CD4-positive, CD25-positive, alpha-beta regulatory T cell (primary cell): ENCODE results near the gene RNH1. TPM values are rescaled to one million over a fixed set of nuclear protein-coding genes. Genes with fewer than 3 reads are reported as not detected.

ENCODE experiments used
- ATAC-seq, 2 donors: fragments of 150-1000 bp; cut with Tn5 transposase; one replicate each; pipeline ENCODE4 v1.10.0; 2021; ENCODE audit warnings: low read depth in 2 of 2, moderate number of reproducible peaks in 2 of 2, moderate library complexity in 1 of 2
- DNase-seq, 3 donors: peaks; one replicate each; pipeline versions ENCODE4 v3.0.0 to v3.0.0-alpha.2; 2012 to 2022; ENCODE audit warnings: mixed read lengths in 1 of 3
- H3K27ac ChIP-seq: one replicate; pipeline ENCODE4 v1.7.0; 2013; ENCODE audit warnings: mild to moderate bottlenecking, low read length; ENCODE audit not compliant: insufficient read depth, poor library complexity, severe bottlenecking
- H3K27me3 ChIP-seq: one replicate; pipeline ENCODE4 v1.7.0; 2013; ENCODE audit warnings: low read length; ENCODE audit not compliant: control insufficient read depth, insufficient read depth
- H3K36me3 ChIP-seq: one replicate; pipeline ENCODE4 v1.7.0; 2013; ENCODE audit warnings: mild to moderate bottlenecking, low read length, moderate library complexity; ENCODE audit not compliant: control insufficient read depth, insufficient read depth
- H3K4me1 ChIP-seq: 2 replicates; pipeline ENCODE4 v1.7.0; 2013; ENCODE audit warnings: mild to moderate bottlenecking, low read length; ENCODE audit not compliant: insufficient read depth, control insufficient read depth, poor library complexity, severe bottlenecking
- H3K4me3 ChIP-seq: one replicate; pipeline ENCODE4 v1.7.0; 2013; ENCODE audit warnings: low read depth, mild to moderate bottlenecking, low read length, moderate library complexity
- H3K9me3 ChIP-seq, 2 experiments: 1 replicate in 1 of 2; 2 replicates in 1 of 2; pipeline ENCODE4 v1.7.0; 2013; ENCODE audit warnings: low read length in 2 of 2, mild to moderate bottlenecking in 1 of 2, moderate library complexity in 1 of 2; ENCODE audit not compliant: control insufficient read depth in 2 of 2
- H3K27ac Mint-ChIP-seq, 3 donors: one replicate each; pipeline ENCODE4 v1.8.0; 2020 to 2022; ENCODE audit warnings: mild to moderate bottlenecking in 3 of 3, mixed read lengths in 3 of 3, moderate library complexity in 2 of 3
- H3K27me3 Mint-ChIP-seq: one replicate; pipeline ENCODE4 v1.8.0; 2022; ENCODE audit warnings: mild to moderate bottlenecking, mixed read lengths
- H3K36me3 Mint-ChIP-seq: one replicate; pipeline ENCODE4 v1.8.0; 2020; ENCODE audit warnings: mixed read lengths
- H3K4me1 Mint-ChIP-seq, 4 donors: one replicate each; pipeline ENCODE4 v1.8.0; 2020 to 2022; ENCODE audit warnings: mixed read lengths in 4 of 4, mild to moderate bottlenecking in 1 of 4
- H3K4me3 Mint-ChIP-seq, 4 donors: one replicate each; pipeline ENCODE4 v1.8.0; 2020 to 2022; ENCODE audit warnings: mild to moderate bottlenecking in 4 of 4, mixed read lengths in 4 of 4, moderate library complexity in 3 of 4
- H3K9me3 Mint-ChIP-seq, 7 donors: one replicate each; pipeline ENCODE4 v1.8.0; 2020 to 2022; ENCODE audit warnings: mixed read lengths in 7 of 7, mild to moderate bottlenecking in 3 of 7, moderate library complexity in 2 of 7
- polyA plus RNA-seq, 4 donors: library from polyadenylated mRNA; unstranded; fragments of 300-500 nt; fragmentation: Illumina TruSeq; gene quantifications; one replicate each; pipeline ENCODE4 v1.2.3, GENCODE V29; 2021
- total RNA-seq: library from RNA; stranded (reverse); gene quantifications from one replicate; pipeline ENCODE4 v1.2.3, GENCODE V29; 2022

Gene RNH1
- total and polyA plus RNA-seq, 5 donors from 2014 or later: 112 to 155 (median 133) TPM

DNA sequence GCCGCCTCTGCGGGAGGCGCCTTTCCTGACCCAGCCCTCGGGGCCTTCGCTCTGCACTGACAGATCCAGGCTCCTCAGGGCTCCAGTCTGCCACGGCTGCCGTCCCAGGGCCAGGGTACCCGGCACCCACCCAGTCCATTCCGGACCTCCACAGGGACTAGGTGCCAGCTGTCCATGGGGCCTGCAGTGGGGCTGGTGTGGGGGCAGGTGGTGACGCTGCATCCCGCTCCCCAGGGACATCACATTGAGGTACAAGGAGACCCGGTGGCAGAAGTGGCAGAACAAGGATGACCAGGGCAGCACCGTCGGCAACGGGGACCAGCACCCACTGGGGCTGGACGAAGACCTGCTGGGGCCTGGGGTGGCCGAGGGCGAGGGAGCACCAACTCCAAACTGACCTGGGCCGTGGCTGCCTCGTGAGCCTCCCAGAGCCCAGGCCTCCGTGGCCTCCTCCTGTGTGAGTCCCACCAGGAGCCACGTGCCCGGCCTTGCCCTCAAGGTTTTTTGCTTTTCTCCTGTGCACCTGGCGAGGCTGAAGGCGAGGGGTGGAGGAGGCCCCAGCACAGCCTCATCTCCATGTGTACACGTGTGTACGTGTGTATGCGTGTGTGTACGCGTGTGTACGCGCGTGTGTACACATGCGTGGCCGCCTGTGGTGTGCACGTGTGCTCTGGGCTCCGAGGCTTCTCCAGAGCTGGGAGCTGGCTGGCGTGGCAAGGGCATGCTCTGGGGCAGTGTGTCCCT is 16.7 kb downstream of the RNH1 start:
- Mint-ChIP-seq H3K9me3 (peaks cover 0 to 2% (median 0%) of the 10 kb centered on the region in 7 donors), H3K36me3 (no peaks in the 10 kb centered on the region), H3K4me1 (no peaks in the 10 kb centered on the region), H3K4me3 (no peak overlapping the region), H3K27me3 (no peaks in the 10 kb centered on the region), H3K27ac (no peak overlapping the region)
- no peaks in the 10 kb centered on the region for H3K27me3 ChIP-seq
- ATAC-seq: no peak
- no peak overlapping the region for H3K4me3 ChIP-seq
- no peaks in the 10 kb centered on the region for H3K4me1 ChIP-seq
- H3K36me3 ChIP-seq: peaks cover 8% of the 10 kb centered on the region
- no peaks in the 10 kb centered on the region for H3K9me3 ChIP-seq
- no peak for DNase-seq
- no peak overlapping the region for H3K27ac ChIP-seq

DNA sequence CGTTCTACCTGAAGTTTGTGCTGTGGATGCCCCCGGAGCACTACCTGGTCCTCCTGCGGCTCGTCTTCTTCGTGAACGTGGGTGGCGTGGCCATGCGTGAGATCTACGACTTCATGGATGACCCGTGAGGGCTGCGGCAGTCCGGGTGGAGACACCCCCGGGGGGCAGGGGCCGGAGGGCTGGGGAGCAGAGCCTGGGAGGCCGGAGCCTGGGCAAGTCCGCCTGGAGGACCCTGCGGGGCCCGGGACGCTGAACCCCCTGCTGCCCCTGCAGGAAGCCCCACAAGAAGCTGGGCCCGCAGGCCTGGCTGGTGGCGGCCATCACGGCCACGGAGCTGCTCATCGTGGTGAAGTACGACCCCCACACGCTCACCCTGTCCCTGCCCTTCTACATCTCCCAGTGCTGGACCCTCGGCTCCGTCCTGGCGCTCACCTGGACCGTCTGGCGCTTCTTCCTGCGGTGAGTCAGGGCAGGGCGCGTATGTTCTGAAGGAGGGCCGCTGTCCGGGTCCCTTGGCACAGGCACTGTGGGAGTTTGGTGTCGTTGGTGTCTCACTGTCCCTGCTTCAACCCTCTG is 17.3 kb downstream of the RNH1 start:
- Mint-ChIP-seq H3K27me3 (no peaks in the 10 kb centered on the region), H3K9me3 (peaks cover 0 to 2% (median 0%) of the 10 kb centered on the region in 7 donors), H3K4me3 (no peak overlapping the region), H3K27ac (no peak overlapping the region), H3K36me3 (no peaks in the 10 kb centered on the region), H3K4me1 (no peaks in the 10 kb centered on the region)
- ATAC-seq: no peak
- no peaks in the 10 kb centered on the region for H3K4me1 ChIP-seq
- peaks cover 3% of the 10 kb centered on the region for H3K36me3 ChIP-seq
- H3K27me3 ChIP-seq: no peaks in the 10 kb centered on the region
- DNase-seq: no peak
- no peaks in the 10 kb centered on the region for H3K9me3 ChIP-seq
- no peak overlapping the region for H3K27ac ChIP-seq
- H3K4me3 ChIP-seq: no peak overlapping the region

DNA sequence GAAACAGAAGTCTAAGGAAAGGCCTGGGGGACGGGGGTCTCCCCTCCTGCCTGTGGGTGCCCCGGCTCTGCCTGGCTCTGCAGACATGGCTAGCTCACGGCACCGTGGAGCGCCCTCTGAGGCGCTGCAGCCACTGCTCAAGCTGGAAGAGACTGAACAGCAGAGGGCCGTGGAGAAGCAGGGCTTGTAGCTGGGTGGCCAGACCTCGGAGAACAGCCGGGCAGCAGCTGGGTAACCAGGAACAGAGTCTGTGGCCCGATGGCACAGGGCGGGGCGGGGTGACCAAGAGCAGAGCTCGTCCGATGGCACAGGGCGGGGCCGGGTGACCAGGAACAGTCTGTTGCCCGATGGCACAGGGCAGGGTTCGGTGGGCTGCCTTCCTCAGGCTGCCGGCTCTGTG is 18.1 kb downstream of the RNH1 start:
- DNase-seq: no peak
- peaks cover 3% of the 10 kb centered on the region for H3K36me3 ChIP-seq
- no peak overlapping the region for H3K4me3 ChIP-seq
- Mint-ChIP-seq H3K4me3 (no peak overlapping the region), H3K27ac (no peak overlapping the region), H3K4me1 (no peaks in the 10 kb centered on the region), H3K36me3 (no peaks in the 10 kb centered on the region), H3K27me3 (no peaks in the 10 kb centered on the region), H3K9me3 (peaks cover 0 to 2% (median 0%) of the 10 kb centered on the region in 7 donors)
- H3K27ac ChIP-seq: no peak overlapping the region
- ATAC-seq: no peak
- H3K4me1 ChIP-seq: no peaks in the 10 kb centered on the region
- no peaks in the 10 kb centered on the region for H3K27me3 ChIP-seq
- no peaks in the 10 kb centered on the region for H3K9me3 ChIP-seq

DNA sequence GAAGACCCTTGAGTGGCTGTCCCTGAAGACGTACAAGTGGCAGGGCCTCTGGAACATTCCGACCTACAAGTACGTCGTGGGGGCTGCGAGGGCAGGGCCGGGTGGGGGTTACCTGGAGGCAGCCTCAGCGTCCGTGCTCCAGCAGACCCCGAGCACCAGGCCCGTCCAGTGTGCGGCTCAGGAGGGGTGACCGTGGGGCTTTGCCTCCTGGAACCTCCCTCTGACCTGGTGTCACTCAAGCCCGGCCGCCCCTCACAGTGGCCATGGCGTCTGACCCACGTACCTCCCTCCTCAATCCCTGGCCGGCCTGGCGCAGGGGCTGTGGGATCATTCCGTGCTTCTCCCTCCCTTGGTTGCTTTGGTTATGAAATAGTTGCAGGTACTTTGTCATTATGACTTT is 18.5 kb downstream of the RNH1 start:
- no peaks in the 10 kb centered on the region for H3K27me3 ChIP-seq
- H3K9me3 ChIP-seq: no peaks in the 10 kb centered on the region
- ATAC-seq (no peak), DNase-seq (no peak)
- H3K36me3 ChIP-seq: no peaks in the 10 kb centered on the region
- Mint-ChIP-seq H3K27ac (no peak overlapping the region), H3K36me3 (peaks cover 2% of the 10 kb centered on the region), H3K9me3 (peaks cover 0 to 2% (median 0%) of the 10 kb centered on the region in 7 donors), H3K4me1 (no peaks in the 10 kb centered on the region), H3K27me3 (no peaks in the 10 kb centered on the region), H3K4me3 (no peak overlapping the region)
- H3K4me1 ChIP-seq: no peaks in the 10 kb centered on the region
- no peak overlapping the region for H3K27ac ChIP-seq
- H3K4me3 ChIP-seq: no peak overlapping the region

DNA sequence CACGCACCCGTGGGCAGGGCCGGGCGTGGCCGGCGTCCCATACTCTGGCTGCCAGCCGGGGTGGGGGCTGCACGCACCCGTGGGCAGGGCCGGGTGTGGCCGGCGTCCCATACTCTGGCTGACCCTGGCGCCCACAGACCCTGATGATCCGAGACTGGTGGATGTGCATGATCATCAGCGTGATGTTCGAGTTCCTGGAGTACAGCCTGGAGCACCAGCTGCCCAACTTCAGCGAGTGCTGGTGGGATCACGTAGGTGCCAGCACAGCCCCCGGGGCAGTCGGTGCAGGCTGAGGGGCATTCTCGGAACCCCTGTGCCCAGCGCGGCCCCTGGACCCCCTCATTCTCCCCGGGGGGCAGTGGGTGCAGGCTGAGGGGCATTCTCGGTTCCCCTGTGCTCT is 19.0 kb downstream of the RNH1 start:
- DNase-seq (no peak), ATAC-seq (no peak)
- Mint-ChIP-seq H3K9me3 (peaks cover 0 to 2% (median 0%) of the 10 kb centered on the region in 7 donors), H3K4me3 (no peak overlapping the region), H3K4me1 (no peaks in the 10 kb centered on the region), H3K27ac (no peak overlapping the region), H3K27me3 (no peaks in the 10 kb centered on the region), H3K36me3 (peaks cover 6% of the 10 kb centered on the region)
- H3K9me3 ChIP-seq: no peaks in the 10 kb centered on the region
- H3K27ac ChIP-seq: no peak overlapping the region
- H3K4me1 ChIP-seq: no peaks in the 10 kb centered on the region
- H3K27me3 ChIP-seq: no peaks in the 10 kb centered on the region
- no peaks in the 10 kb centered on the region for H3K36me3 ChIP-seq
- H3K4me3 ChIP-seq: no peak overlapping the region

DNA sequence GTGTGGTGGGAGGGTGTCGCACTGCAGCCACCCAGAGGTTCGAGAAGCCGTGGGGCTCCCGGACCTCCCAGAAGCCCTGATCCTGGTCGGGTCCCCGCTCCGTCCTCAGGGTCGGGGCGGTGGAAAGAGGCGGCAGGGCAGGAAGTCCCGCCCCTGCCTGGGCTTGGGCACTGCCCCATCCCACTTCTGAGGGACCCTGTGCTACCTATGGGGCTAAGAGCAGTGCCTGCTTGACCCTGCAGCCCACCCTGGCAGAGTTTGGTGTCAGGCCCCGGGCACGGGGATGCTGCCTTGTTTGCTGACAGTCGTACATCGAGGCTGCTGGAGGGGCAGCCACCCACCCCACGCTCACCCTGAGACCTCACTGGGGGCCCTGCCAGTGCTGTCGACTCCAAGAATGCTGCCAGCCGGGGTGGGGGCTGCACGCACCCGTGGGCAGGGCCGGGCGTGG is 19.4 kb downstream of the RNH1 start:
- ATAC-seq (no peak), DNase-seq (no peak)
- Mint-ChIP-seq H3K27me3 (no peaks in the 10 kb centered on the region), H3K36me3 (peaks cover 6% of the 10 kb centered on the region), H3K4me3 (no peak overlapping the region), H3K4me1 (no peaks in the 10 kb centered on the region), H3K27ac (no peak overlapping the region), H3K9me3 (peaks cover 0 to 2% (median 0%) of the 10 kb centered on the region in 7 donors)
- Histone ChIP-seq H3K4me3 (no peak overlapping the region), H3K4me1 (no peaks in the 10 kb centered on the region), H3K27me3 (no peaks in the 10 kb centered on the region), H3K27ac (no peak overlapping the region), H3K9me3 (no peaks in the 10 kb centered on the region), H3K36me3 (no peaks in the 10 kb centered on the region)

DNA sequence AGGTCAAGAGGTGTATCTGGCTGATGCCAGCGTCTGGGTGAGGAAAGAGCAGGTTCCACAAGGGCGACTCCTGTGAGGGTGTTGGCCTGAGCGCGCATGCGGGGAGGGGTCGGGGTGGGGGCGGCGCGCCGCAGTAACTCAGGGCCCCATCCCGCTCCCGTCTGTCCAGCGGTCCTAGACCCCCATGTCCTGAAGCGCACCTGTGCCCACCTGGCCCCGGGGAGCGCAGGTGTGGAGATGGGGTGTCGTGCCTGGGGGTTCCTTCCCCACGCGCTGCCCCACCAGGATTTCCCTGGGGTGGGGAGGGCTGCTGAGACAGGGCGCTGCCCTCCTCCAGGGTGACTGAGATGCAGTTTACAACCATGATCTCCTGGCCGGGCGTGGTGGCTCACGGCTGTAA is 20.9 kb downstream of the RNH1 start:
- ATAC-seq (no peak), DNase-seq (no peak)
- H3K27me3 ChIP-seq: no peaks in the 10 kb centered on the region
- no peak overlapping the region for H3K4me3 Mint-ChIP-seq
- H3K27me3 Mint-ChIP-seq: no peaks in the 10 kb centered on the region
- H3K4me3 ChIP-seq: no peak overlapping the region
- no peak overlapping the region for H3K27ac ChIP-seq
- H3K4me1 Mint-ChIP-seq: no peaks in the 10 kb centered on the region
- no peaks in the 10 kb centered on the region for H3K36me3 ChIP-seq
- no peaks in the 10 kb centered on the region for H3K4me1 ChIP-seq
- H3K36me3 Mint-ChIP-seq: peaks cover 11% of the 10 kb centered on the region
- no peaks in the 10 kb centered on the region for H3K9me3 Mint-ChIP-seq
- H3K27ac Mint-ChIP-seq: no peak overlapping the region
- no peaks in the 10 kb centered on the region for H3K9me3 ChIP-seq

- DNase-seq (no peak), ATAC-seq (no peak)
- H3K27ac Mint-ChIP-seq: no peak overlapping the region
- Histone ChIP-seq H3K4me1 (no peaks in the 10 kb centered on the region), H3K9me3 (no peaks in the 10 kb centered on the region), H3K27ac (no peak overlapping the region), H3K36me3 (no peaks in the 10 kb centered on the region), H3K4me3 (no peak overlapping the region), H3K27me3 (no peaks in the 10 kb centered on the region)
- H3K36me3 Mint-ChIP-seq: peaks cover 13% of the 10 kb centered on the region
- H3K4me3 Mint-ChIP-seq: no peak overlapping the region
- H3K27me3 Mint-ChIP-seq: no peaks in the 10 kb centered on the region
- no peaks in the 10 kb centered on the region for H3K9me3 Mint-ChIP-seq
- H3K4me1 Mint-ChIP-seq: no peaks in the 10 kb centered on the region
Observed at GRCh38 chr11:484616-485015, 22.4 kb downstream of the RNH1 start.
